ENCODE data around the gene MEST.
"Not testable (repeated sequence)": the region's sequence is repeated elsewhere in the genome, so short reads cannot be mapped to it uniquely, and the experiment has no call there.

The MEST gene

GRCh38 chr7:130524628-130525027, 32.7 kb downstream of the MEST start:
- no peak for DNase-seq (ENCODE audit: low read depth)

DNA sequence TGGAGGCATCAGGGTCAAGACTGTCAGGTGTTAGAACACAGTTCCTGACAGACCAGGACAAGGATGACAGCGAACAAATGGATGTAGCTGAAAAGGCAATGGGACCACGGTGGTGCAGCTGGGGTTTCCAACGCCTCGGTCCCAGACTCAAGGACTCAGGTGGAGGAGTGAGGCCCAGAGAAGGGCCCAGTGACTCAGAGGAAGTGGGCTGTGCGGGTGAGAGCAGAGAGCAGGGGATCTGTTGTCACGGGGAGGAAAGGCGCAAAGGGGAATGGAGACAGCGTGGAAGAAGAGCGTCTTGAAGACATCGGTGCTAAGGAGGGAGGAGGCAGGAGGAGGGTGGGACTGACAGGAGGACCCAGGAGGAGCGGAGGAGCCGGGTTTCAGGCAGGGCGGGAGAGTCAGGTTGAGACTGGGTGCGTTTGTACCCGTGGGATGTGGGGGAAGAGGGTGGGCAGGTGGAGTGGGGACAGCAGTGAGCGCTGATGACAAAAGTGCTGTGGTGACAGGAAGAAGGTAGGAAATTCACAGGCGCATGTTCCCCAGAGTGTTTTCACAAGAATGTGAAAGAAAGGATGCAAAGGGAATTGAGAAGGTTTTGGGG, 36.0 kb downstream of the MEST start:
- not testable (repeated sequence) for DNase-seq (ENCODE audit: low read depth)

- no peak for DNase-seq (ENCODE audit: low read depth)
Observed at GRCh38 chr7:130529417-130529816, 37.5 kb downstream of the MEST start.

- DNase-seq (ENCODE audit: low read depth) = not testable (repeated sequence)
Observed at GRCh38 chr7:130537894-130538293, 46.0 kb downstream of the MEST start.

DNA sequence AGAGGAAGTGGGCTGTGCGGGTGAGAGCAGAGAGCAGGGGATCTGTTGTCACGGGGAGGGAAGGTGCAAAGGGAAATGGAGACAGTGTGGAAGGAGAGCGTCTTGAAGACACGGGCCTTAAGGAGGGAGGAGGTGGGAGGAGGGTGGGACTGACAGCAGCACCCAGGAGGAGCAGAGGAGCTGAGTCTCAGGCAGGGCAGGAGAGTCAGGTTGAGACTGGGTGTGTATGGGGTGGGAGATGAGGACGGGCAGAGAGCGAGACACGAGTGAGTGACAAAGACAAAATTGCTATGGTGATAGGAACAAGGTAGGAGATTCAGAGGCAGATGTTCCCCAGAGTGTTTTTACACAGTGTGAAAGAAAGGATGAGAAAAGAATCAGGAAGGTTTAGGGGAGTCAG, 49.4 kb downstream of the MEST start:
- DNase-seq (ENCODE audit: low read depth) = not testable (repeated sequence)

DNA sequence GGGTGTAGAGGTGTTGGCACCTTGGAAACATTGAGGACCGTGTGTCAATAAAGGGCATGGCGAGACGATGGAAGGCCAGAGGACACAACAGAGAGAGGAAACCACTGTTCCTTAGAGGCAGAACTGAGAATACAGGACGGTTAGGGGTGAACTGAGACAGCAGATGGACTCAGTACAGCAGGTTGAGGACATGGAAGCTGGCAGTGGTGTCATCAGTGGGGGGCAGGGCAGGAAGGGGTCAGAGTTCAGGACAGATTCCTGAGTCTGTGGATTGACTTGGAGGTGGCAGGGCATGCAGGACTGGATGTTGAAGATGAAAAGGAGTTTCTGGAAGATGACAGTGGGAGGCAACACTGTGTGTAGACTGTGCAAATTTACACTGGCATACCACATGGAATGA, 50.4 kb downstream of the MEST start:
- DNase-seq (ENCODE audit: low read depth) = not testable (repeated sequence)

- DNase-seq (ENCODE audit: low read depth) = no peak
Observed at GRCh38 chr7:130543487-130544010, 51.7 kb downstream of the MEST start.

DNA sequence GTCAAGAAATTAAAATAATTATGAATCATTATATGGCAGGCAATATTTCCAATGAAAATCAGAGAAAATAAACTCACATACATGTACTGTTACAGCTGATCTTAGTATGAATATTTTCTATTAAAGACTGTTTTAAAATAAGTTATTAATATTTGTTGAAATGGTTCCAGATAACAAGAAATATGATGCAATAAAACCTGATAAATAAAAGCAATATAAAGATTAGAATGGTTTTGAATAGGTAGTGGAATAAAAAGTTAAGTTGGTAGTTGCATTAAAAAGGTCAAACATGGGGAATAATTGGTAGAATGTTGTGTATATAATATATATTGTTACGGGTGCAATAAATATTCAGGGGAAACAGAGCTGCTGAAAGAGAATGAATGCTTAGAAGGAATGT, 52.5 kb downstream of the MEST start:
- no peak for DNase-seq (ENCODE audit: low read depth)

DNA sequence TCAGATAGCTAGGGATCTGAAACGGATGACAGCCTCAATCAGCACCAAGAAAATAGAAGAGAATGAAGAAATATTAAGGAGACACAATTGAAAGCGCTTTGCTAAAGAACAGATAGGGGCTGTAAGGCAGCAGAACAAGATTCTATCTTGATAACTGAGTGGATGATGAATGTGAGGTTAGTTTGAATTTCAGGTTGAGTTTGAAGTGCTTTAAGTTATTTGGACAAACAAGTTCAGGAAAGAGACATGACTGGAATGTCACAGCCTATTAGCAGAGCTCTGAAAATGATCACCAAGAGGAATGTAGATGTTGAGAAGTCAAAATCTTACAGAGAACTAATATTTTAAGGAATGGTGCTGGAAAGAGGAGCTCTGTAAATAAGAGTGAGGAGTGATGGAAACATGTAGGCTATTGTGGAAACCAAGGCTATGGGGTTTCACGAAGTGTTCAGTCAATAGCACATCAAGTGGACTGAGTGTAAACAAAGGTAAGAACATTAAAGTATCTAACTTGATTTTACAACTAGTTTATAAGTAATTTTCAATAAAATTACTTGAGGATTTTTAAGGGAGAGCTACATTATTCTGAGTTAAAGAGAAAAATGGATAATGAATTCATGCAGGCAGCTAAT, 61.6 kb downstream of the MEST start:
- no peak for DNase-seq (ENCODE audit: low read depth)

GRCh38 chr7:130554481-130554880, 62.6 kb downstream of the MEST start:
- no peak for DNase-seq (ENCODE audit: low read depth)

Data from activated T-cell treated with anti-CD3 and anti-CD28 coated beads for 48 hours (primary cell).